Inflammatory macrophage treated with lipopolysaccharide for 1 hour (primary cell): ENCODE measurements around the gene ZFYVE21.
"Not testable (repeated sequence)": the region's sequence is repeated elsewhere in the genome, so short reads cannot be mapped to it uniquely, and the experiment has no call there.

Experiments used
- DNase-seq, 2 donors: peaks; one replicate each; pipeline ENCODE4 v3.0.0-alpha.2; 2020 to 2022

The ZFYVE21 gene

DNA sequence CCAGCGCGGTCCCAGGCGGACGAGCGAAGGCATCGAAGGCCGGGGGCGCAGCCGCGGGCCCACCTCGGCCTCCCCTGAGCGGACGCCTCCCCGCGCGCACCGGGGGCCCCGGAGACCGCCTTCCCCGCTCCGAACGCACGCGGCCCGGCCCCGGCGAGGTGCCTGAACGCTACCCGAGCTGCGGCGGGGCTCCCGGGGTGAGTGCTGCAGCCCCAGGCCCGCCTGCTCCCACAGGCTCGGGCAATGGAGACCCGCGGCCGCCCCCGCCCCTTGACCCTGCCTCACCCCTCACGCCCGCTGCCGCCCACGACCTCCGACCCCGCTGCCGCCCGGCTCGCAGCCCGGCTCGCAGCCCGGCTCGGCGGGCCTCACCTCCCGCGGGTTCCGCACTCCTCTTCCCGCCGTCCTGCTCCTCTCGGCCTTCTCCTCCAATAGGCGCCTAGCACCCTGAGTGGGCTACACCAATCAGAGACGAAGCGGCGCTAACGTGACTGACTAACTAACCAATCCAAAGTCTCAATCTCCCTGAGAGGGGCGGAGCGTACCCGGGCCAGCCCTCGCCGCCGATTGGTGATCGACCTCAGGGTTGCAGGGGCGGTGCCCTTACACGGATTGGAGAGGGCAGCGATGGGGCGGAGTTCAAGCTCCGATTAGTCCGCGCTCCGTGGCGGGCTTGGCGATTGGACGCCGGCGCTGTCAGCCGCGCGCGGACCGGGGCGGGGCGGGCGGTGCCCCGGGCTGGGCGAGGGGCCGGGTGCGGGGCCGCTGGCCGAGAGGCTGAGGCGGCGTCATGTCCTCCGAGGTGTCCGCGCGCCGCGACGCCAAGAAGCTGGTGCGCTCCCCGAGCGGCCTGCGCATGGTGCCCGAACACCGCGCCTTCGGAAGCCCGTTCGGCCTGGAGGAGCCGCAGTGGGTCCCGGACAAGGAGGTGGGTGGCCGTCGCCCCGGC is at the start of gene ZFYVE21, which contains the start of gene XRCC3:
TSS of gene ZFYVE21 (plus strand) at position 759 of the 949 bp plus-strand sequence. CDS start at position 791, 32 bp downstream.
TSS of gene XRCC3 (minus strand) at position 400 of the 949 bp plus-strand sequence. CDS start 4,364 bp downstream, outside the sequence.
- DNase-seq: peak; percentile 99 to 100

DNA sequence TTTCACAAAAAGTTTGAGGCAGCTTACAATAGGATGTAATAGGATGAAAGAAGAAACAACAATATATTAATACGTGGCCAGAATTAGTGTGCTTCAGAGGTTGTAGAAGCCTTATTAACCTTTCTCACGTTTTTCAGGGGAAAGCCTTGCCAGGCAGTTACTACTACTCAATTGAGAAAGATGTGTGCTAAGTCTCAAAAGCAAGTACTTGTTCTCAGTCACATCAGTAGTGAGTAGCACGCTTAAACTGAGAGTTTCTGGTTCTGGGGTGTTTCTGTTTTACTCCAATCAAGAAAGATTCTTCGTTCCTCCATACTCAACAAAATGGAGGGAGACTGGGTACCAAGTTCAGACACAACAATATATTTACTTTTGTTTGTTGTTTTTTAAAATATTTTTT is 47.9 kb upstream of the ZFYVE21 start:
- no peak for DNase-seq

DNA sequence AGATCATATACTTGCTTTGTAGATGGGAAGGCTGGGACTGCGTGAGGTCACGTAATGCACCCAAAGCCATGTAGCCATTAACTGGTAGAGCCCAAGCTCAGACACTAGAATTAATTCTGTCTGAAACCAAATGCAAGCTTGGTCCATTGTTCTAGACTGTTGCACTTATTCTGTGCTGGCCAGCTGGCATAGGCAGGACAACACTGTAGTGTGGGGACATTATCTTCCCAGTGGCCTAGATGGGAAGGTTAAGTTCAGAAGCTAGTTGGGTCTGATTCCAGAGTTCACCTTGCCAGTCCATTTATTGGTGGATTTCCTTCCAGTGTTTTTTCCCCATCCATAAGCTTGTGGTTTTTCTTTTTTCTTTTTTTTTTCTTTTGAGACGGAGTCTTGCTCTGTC is 47.5 kb upstream of the ZFYVE21 start:
- DNase-seq: no peak

DNA sequence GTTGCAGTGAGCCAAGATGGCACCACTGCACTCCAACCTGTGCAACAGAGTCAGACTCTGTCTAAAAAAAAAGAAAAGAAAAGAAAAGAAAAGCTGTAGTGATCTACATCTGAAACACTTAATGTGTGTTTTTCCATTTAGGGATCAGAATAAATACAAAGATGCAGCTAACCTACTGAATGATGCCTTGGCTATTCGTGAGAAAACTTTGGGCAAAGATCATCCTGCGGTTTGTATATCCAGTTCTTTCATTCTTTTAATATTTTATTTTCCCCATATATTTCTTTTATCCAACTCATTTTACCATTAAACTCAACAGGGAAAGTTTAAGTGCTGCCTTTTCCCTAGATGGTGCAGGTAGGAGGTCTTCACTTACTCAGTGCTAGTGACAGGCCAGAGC is 46.2 kb upstream of the ZFYVE21 start:
- DNase-seq: no peak

DNA sequence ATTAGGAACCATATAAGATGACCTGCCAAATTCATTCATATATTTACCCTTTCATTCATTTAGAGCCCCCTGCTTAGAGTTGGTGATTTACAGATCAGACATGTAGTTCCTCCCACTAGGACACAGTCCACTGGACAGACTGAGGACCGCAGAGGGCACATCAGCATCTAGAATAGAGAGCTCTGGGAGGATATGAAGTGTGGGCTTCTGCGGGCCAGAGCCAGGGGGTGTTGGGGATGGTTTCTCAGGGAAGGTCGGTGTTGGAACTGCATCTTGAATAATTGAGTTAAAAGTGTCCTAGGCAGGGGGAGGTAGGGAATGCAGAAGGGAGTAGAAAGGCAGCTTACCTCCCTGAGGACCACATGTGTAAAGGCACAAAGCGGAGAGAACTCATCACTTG is 43.7 kb upstream of the ZFYVE21 start:
- no peak for DNase-seq

DNA sequence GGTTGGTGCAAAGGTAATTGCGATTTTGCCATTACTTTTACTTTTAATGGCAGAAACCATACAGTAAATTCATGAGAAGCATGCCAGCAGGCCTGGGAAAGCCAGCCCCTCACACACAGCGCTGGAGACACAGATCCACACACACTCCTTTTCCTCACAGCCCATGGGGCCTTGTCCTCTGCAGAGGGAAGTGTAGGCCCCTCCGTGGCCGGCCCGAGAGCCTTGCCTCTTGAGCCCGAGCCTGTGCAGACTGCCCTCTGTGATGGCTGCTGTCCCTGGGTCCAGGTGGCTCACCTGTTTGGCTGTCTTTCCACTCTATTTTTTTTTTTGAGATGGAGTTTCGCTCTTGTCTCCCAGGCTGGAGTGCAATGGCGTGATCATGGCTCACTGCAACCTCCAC is 39.7 kb upstream of the ZFYVE21 start:
- DNase-seq: no peak

DNA sequence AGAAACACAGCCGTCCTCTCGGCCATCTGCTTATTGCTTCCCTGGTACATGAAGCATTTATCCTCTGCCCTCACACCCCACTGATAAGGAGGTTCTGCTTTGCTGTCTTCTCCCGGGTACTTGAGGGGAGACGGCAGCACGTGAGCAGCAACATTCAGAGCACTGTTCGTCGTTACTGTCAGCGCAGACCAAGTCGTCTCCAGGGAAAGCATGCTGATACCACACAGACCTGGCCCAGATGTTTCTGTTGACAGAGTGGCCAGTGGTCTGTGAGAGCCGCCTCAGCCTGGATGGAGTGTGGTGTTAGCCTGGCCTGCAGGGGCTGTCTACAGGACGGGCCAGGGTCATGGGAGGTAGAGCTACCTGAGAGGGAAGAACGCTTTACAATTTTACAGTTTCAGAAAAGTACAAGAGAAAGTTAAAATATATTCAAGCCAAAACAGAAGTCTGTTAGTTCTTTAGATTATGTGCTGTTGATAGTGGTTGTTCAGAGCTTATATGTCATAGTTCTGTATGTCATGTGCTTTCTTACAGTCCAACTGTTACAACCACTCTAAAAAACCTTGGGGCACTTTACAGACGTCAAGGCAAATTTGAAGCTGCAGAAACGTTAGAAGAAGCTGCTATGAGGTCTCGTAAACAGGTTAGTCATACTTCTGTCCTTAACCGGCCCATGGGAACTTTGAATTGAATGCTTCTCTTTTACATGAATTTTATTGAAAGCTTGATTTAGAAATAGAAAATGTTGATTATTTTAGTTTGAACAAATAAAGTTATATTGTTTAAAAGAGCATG is 38.5 kb upstream of the ZFYVE21 start:
- no peak for DNase-seq

DNA sequence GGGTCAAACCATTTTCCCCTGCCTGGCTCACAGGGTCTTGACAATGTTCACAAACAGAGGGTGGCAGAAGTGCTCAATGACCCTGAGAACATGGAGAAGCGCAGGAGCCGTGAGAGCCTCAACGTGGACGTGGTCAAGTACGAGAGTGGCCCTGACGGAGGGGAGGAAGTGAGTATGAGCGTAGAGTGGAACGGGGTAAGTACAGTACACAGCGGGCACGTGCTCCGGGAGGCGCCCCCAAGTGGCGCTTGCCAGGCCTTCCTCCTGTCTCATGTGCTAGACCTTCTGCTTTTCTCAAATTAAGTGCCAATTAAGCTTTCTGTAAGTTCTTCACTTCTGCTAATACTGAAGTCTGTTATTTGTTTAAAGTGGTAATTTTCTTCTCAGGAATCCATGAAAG is 36.3 kb upstream of the ZFYVE21 start:
- DNase-seq: peak; percentile 48 to 70

DNA sequence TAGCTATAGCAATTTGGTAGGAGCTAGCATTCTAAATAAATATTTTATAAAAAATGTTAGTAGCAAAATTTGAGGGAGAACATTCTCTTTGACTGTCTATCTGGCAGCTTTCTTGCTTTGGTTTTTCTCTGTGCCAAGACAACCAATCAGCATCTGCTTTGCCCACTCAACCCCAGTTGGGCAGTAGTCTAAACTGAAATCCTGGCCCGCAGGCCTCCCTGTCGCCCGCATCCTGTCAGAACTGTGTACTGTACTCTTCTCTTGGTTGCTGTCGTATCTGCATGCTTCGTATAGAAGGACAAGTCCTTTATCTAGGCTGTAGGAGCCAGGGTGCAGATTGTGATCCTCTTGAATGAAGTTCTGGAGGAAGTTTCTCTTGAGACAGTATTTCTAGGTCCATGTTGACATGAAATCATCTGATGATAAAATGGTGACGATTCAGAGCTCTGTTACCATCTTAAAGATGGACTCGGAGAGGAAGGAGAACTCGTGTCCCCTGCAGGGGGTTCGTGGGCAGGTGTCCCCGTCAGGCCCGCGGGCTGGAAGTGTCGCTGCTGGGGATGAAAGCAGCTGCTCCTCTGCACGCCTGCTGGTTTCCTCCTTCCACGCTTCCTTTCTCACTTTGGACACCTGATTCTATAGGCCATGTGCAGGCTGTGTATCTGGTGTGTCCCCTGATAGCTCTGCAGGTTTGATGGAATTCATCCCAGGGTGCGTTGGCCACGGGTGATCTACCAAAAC is 34.9 kb upstream of the ZFYVE21 start:
- DNase-seq: no peak

DNA sequence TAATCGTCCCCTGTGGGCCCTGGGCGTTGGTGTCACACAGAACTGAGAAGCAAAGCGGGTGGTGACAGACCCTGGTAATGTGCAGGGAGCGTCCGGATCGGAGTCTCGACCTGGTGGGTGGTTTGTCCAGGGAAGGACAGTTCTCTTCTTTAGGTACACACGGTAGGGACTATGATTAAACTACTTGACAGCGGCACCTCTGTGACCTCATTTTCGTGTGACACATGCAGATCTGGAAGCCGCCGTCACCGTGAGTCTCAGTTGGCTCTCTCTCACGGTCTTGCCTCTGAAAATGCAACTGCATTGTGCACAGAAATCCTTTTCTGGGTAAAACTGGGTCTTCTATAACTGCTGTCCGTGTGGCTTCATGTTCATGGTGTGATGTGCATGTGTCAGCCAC is 32.5 kb upstream of the ZFYVE21 start:
- DNase-seq: no peak

DNA sequence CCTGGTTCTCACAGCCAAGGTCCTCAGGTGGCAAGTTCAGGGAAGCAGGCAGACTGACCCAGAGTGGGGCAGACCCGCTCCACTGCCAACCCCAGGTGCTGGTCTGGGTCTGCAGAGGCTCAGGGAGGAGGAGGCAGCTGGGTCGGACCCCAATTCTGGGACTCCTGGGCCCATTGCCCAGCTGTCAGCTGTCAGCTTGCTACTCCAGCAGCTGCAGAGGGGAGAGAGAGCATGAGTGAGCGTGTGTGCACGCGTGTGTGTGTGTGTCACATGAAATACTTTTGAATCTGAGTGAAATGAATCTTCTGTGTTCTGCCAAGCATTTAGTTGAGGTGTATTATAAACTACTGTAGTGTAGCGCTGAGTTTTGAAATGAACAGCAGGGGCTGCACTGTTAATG is 31.1 kb upstream of the ZFYVE21 start:
- no peak for DNase-seq

DNA sequence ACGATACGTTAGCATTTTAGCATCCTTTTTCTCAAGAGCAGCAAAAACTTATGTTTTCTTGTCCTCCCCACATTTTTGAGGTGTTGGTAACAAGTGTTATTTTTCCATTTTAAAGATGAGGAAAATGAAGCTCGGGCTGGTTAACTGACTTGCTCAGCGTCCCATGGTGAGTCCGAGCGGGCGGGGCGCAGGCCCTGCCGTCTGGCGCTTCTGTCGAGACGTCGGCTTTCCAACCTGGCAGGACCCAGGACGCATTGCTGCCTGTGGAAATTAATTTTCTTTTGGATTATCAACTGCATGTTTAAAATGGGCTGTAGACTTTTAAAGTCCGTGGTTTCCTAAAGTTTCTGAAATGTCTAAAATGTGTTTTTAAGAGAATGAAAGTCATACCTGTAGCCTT is 30.7 kb upstream of the ZFYVE21 start:
- DNase-seq: no peak

DNA sequence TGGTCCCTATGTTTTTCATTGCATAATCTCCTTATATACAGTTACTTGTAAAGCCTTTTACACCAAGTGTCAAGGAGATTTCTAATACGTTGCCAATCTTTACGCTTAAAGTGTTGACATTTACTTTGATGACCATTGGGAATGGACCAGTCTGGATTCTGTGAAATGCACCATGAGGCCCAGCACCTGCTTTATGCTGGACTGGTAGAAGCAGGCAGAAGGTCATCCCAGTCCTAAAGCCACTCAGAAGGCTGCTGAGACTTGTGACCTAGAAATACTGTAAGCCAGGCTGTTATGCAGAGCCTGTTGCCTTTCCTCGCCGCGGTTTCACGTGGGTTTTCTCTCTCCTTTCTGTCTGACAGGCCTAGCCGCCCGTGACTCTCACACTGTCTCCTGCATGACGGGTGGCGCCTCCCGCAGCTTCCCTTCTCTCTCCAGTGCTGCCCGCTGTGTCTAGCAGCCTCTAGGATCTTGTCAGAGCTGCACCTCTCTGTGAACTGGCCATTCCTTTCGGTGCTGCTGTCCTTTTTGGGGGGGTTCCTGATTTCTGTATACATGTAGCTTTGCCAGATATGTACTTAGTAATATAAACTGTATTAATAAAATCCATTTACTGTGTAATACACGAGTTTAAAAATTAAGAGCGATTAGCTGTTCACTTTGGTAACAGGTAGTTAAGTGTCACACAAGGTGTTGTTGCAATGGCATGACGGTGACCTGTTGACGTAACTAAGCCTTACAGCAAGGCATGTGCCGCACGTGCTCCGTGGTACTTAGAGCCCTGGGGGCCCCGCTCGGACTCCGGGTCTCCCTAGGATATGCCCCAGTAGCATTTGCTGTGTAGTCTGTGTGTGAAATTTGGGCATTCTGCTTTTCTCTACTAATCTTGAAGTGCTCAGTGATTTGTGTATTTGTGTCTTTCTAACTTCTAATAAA is 30.1 kb upstream of the ZFYVE21 start:
- DNase-seq: no peak

DNA sequence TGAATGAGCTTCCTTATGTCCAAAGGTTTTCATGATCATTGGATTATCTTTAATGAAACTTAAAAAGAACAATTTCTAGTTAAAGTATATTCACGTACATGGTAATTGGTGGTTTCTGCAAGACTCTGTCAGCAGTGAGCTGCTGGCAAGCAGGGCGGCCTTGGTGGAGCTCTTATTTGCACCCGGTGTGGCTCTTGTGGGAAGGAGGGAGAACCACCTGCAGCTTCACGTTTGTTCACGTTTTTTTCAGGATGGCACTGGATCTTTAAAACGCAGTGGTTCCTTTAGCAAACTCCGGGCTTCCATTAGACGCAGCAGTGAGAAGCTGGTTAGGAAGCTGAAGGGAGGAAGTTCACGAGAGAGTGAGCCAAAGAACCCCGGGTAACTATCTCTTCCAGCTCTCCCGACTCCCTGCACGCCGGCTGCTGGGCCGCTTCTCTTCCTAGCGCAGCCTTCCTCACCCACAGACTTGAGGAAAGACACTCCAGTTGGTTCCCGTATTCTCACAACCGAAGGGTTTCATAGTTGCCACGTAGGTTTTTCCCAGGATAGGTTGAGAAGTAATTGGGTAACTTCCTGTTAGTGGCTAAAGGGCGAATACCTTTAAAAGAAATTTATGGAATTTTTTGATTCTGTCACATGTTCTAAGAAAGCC is 28.7 kb upstream of the ZFYVE21 start:
- no peak for DNase-seq

DNA sequence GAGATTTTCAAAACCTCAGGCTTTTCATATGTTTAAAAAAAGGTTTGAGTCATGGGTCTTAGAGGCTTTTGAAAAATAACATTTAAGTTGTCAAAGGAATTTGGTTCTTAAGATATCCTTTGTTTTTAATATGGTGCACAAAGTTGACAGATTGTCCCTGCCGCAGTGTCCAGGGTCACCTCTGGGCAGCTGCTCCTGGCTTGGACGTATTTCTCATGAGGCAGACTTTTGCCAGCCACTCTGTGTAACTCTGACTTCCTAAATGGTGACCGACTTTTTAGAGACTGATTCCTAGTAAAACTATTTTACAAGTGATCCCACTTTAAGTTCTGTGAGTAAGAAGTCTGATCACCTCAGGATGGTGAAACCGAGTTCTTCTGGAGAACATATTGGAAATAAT is 27.9 kb upstream of the ZFYVE21 start:
- no peak for DNase-seq

DNA sequence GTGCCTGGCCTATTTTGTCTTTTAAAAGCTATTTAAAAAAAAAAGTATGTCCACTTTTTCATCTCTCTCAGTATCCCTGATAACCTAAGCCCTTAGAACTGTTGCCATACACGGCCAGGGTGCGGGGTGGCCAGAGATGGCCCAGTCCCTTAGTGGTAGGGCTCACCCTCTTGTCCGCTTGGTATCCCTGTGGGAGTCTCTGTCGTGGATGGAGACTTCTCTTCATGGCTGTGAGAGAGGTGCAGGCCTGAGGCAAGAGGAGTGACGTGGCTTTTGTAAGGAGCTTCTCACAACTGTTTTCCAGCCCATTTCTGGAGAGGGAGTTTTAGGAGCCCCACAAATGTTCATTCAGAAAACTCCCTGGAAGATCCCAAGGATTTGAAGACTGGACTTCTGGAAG is 27.2 kb upstream of the ZFYVE21 start:
- no peak for DNase-seq

DNA sequence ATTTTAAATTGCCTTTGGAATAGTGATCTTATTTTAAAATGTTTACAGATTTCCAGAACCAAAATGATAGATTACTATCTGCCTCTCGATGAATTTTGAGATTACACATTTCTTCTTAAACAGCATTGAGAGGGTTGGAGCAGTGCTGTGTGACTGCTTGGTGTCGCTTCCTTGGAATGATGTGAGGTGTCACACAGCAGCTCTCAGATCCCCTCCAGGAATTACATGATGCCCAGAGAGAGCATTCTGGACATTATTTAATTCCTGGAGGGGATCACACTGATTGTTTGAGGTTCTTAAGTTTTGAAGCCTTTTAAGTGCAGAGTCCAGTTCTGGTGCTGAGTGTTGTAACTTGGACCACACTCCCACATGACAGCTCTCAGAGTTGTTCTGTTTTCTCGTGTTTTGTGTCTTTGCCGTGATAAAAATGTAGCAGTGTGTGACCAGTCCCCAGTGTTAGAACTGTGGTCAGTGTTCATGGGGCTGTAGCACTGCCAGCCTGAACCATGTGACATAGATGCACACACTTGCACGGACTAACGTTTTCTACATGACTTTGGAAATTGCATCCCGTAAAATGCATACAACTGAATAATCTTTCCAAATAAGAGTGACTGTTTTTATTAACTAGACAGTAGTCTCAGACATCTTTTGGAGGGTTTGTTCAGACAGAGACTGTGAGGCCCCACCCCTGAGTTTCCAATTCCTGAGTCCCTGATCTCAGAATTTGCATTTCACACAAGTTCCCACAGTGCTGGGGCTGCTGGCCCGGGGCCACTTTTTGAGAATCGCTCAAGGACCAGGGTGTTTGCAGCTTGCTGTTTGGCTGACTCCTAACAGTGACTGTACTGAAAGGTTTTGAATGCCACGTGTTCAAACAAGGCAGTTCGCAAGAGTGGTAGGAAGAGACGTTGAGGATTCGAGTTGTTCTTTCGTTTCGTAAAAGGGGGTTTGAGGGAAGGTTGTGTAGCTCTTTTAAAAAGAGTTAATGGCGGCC is 26.4 kb upstream of the ZFYVE21 start:
- DNase-seq: no peak

DNA sequence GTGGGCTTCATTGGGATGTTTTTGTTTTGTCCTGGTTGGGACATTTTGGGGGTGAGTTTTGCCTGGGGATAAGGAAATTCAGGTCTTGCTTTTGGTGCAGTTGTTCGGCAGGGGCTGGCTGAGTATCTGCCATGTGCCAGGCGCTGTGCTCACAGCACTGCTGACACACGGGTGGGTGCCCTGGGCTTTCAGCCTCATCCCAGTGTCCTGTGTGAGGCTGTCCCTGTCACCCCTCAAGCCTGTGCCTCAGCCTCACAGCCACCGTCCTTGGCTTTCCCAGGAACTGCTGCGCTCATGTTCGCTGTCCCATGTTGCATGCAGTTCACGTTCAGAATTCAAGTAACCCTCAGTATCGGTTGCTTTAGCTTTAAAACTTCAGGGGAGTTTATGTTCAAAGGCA is 25.3 kb upstream of the ZFYVE21 start:
- no peak for DNase-seq

DNA sequence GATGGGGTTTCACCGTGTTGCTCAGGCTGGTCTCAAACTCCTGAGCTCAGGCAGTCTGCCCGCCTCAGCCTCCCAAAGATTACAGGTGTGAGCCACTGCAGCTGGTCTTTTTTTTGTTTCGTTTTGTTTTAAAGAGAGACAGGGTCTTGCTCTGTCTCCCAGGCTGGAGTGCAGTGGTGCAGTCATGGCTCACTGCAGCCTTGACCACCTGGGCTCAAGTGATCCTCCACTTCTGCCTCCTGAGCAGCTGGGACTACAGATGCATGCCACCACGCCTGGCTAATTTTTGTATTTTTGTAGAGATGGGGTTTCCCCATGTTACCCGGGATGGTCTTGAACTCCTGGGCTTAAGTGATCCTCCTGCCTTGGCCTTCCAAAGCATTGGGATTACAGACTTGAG is 24.0 kb upstream of the ZFYVE21 start:
- DNase-seq: not testable (repeated sequence)

DNA sequence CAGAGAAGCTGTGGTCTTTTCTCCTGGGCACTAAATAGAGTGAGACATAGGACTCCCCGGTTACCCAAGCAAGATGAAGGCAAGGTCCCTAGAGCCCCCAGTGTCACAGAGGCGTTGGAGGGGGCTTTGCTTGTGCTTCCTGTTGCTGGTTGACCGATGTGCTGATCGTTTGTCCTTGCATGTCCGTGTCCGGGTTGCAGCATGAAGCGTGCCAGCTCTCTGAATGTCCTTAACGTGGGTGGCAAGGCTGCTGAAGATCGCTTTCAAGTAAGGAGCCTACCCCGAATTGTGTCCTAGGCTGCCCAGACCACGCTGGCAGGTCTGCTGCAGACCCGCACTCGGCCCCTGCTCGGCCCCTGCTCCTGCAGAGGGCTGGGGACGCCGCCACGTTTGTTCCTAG is 23.5 kb upstream of the ZFYVE21 start:
- no peak for DNase-seq
